ENCODE data around the gene BFSP1.

GRCh38 chr20:17571153-17571527 is 40.0 kb upstream of the BFSP1 start:
- TF ChIP-seq, protein P1, sequence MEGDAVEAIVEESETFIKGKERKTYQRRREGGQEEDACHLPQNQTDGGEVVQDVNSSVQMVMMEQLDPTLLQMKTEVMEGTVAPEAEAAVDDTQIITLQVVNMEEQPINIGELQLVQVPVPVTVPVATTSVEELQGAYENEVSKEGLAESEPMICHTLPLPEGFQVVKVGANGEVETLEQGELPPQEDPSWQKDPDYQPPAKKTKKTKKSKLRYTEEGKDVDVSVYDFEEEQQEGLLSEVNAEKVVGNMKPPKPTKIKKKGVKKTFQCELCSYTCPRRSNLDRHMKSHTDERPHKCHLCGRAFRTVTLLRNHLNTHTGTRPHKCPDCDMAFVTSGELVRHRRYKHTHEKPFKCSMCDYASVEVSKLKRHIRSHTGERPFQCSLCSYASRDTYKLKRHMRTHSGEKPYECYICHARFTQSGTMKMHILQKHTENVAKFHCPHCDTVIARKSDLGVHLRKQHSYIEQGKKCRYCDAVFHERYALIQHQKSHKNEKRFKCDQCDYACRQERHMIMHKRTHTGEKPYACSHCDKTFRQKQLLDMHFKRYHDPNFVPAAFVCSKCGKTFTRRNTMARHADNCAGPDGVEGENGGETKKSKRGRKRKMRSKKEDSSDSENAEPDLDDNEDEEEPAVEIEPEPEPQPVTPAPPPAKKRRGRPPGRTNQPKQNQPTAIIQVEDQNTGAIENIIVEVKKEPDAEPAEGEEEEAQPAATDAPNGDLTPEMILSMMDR (IDR thresholded peaks at IDR 0.05; ENCODE audit: insufficient read depth, low read length), result no peak
- TF ChIP-seq, protein P2, sequence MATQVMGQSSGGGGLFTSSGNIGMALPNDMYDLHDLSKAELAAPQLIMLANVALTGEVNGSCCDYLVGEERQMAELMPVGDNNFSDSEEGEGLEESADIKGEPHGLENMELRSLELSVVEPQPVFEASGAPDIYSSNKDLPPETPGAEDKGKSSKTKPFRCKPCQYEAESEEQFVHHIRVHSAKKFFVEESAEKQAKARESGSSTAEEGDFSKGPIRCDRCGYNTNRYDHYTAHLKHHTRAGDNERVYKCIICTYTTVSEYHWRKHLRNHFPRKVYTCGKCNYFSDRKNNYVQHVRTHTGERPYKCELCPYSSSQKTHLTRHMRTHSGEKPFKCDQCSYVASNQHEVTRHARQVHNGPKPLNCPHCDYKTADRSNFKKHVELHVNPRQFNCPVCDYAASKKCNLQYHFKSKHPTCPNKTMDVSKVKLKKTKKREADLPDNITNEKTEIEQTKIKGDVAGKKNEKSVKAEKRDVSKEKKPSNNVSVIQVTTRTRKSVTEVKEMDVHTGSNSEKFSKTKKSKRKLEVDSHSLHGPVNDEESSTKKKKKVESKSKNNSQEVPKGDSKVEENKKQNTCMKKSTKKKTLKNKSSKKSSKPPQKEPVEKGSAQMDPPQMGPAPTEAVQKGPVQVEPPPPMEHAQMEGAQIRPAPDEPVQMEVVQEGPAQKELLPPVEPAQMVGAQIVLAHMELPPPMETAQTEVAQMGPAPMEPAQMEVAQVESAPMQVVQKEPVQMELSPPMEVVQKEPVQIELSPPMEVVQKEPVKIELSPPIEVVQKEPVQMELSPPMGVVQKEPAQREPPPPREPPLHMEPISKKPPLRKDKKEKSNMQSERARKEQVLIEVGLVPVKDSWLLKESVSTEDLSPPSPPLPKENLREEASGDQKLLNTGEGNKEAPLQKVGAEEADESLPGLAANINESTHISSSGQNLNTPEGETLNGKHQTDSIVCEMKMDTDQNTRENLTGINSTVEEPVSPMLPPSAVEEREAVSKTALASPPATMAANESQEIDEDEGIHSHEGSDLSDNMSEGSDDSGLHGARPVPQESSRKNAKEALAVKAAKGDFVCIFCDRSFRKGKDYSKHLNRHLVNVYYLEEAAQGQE (IDR thresholded peaks at IDR 0.05; ENCODE audit: insufficient replicate concordance, low read depth), result no peak

Data from HL-60 (cell line).